Adrenal gland (tissue), 5 donors: ENCODE measurements around the gene MAPKAP1.

Experiments
- CTCF ChIP-seq, 6 experiments: fragments of 450-650 bp in 4 of 6; fragments of 200-600 bp in 2 of 6; sonication (generic) in 1 of 6; IDR thresholded peaks; 1 replicate in 5 of 6; 2 replicates in 1 of 6; pipeline versions ENCODE4 v1.5.1 to v1.8.0; 2016 to 2021; ENCODE audit warnings: antibody characterized with exemption in 6 of 6, mild to moderate bottlenecking in 2 of 6, moderate library complexity in 1 of 6
- POLR2A ChIP-seq, 2 donors: fragments of 450-650 bp; IDR thresholded peaks; one replicate each; pipeline ENCODE4 v1.6.1; 2017; ENCODE audit warnings: antibody characterized with exemption in 2 of 2, mild to moderate bottlenecking in 2 of 2, moderate library complexity in 1 of 2
- donor health status: DM: no; HTN: no; CAD: no.

GRCh38 chr9:125674981-125675973 is 31.7 kb downstream of the MAPKAP1 start:
- no peak for TF ChIP-seq CTCF (IDR thresholded peaks at IDR 0.05)
- TF ChIP-seq POLR2A (IDR thresholded peaks at IDR 0.05): peak in 1 of 2 donors; percentile 20
